T1000 (cell line): ENCODE data around the gene VTCN1.
"Not testable (repeated sequence)": the region's sequence is repeated elsewhere in the genome, so short reads cannot be mapped to it uniquely, and the experiment has no call there.

Experiments used
- DNase-seq: peaks from one replicate; lab custom pipeline; 2025; ENCODE audit warnings: mixed read lengths; lab: John Stamatoyannopoulos, UW

Gene VTCN1

DNA sequence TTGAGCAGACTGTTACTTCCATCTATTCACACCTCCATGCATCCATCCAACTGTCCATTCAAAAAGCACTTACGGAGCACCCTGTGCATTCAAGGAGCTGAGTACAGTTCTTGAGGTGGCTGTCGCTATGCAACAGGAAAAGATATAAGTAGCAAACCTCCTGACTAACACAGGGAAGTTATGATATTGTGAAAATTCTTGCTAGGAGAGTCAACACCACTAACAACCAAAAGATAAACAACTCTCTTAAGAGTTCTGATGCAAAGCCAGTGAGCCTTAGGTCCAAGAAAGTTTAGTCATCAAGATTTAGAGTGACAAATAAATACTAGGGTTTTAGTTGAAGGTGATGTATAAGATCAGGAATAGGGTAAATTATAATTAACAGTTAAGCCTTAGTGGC, 44.7 kb downstream of the VTCN1 start:
- DNase-seq, result no peak

DNA sequence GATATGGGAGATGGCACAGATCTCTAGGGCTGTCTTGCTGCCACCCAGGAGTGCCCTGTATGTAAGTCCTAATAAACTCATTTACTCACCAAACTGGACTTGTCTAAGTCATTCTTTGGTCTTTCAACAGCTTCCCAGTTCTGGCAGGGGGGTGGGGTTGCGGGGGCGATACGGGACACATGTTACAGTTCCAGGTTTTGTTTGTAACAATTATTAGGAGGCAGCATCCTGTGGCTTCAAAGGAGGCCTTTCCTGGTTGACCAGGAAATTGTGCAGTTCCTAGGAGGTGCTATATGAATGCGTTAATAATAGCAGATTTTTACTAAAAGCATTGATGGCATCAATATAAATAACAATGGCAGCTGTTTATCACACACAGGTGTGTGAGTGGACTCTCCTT, 46.5 kb downstream of the VTCN1 start:
- no peak for DNase-seq

GRCh38 chr1:117162816-117163215, 47.9 kb downstream of the VTCN1 start:
- no peak for DNase-seq

GRCh38 chr1:117161887-117162286, 48.8 kb downstream of the VTCN1 start:
- no peak for DNase-seq

- DNase-seq, result not testable (repeated sequence)
Observed at GRCh38 chr1:117151305-117151704, 59.4 kb downstream of the VTCN1 start.

GRCh38 chr1:117150316-117150715, 60.4 kb downstream of the VTCN1 start:
- DNase-seq, result no peak

DNA sequence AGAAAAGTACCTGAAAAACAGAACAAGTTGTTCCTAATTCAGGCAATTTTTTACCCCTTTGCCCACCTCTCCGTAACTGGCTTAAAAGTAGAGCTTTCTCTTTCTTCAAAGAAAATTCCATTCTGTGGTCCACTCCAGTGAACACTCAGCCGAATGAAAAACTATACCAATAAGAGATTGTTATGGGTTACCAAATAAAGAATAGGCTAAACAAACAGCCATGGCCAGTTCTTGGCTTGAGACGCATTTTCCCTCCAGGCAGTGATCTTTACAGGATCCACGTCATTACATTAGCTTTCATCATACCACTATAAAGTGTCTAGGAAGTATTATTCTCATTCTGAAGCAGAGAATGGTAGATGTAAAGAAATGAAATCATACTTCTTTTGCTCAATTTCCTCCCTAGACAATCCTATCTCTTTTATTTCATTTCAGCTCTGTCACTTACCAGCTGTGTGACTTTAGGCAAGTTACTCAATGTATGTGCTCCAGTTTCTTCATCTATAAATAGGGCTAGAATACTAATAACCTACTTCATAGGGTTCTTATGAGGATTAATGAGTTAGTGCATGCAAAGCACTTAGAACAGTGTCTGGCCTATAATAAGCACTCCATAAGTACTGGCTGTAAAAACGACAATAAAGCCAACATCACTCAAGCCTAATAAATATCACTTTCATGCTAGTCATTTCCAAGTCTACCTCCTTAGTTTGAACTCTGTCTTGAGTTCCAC, 62.7 kb downstream of the VTCN1 start:
- peak; percentile 64 for DNase-seq

- peak; percentile 64 for DNase-seq
Observed at GRCh38 chr1:117147341-117147831, 63.3 kb downstream of the VTCN1 start.

DNA sequence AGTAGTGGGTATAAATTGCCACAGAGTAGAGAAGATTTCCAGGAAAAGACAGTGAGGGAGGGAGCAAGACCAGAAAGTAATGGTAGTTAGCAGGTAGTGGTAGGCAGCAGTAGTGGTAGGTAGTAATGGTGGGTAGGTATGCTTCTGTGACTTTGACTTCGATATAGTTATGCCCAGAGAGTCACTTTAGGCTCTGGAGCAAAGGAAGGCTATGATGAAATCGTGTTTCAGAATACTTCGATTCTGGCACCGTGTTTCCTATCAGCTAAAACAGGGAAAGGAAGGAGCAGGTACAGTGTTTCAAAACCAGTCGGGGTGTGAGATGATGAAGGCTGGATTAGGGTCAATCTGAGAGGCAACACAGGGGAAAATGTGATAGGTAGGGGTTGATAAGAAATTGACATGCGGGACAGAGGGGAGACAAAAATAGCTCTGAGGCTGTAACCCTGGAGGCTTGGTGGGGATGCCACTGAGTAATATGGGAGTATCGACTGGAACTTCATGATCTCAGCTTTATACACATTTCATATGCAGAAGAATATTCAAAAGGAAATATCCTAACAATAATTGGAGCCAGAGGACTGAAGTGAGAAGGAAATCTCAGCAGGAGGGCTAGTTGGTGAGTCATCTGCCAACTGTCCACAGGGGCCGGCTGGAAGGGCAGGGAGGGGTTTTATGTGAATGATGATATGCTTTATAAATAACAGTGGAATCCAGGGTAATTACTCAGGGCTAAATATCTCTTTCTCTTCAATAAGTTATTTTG, 64.0 kb downstream of the VTCN1 start:
- peak; percentile 86 for DNase-seq

GRCh38 chr1:117146072-117146471, 64.7 kb downstream of the VTCN1 start:
- no peak for DNase-seq

- DNase-seq, result no peak
Observed at GRCh38 chr1:117143871-117144270, 66.9 kb downstream of the VTCN1 start.

- DNase-seq, result no peak
Observed at GRCh38 chr1:117143172-117143571, 67.6 kb downstream of the VTCN1 start.

DNA sequence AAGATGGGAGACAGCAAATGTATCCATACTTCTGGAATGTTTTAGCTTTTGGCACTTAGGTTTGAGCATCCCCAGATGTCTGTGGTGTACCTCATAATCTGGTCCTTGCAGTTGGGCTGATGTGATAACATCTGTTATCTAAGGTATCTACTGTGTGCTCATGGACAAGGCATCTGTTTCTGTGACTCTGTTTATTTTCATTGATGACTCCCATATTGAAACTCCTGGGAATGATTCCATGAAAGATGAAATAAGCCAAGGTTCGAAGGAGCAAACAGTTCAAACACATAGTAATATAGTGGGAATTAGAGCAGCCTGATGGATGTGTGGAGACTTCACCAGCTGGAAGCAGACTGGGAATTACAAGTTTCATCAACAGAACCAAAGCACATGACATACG, 68.5 kb downstream of the VTCN1 start:
- DNase-seq, result no peak

DNA sequence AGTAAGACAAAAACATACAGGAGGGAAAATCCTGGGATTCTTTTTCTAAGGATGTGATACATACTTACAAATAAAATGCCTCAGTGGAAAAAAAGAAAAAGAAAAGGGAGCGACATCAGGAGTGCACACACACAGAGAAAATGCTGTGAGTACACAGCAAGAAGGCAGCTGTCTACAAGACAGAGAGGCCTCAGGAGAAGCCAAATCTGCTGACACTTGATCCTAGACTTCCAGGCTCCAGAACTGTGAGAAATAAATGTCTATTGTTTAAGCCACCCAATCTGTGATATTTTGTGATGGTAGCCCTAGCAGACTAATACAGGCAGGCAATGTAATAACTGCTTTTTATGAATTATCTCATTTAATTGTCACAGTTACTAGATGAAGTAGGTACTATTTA, 72.2 kb downstream of the VTCN1 start:
- no peak for DNase-seq

DNA sequence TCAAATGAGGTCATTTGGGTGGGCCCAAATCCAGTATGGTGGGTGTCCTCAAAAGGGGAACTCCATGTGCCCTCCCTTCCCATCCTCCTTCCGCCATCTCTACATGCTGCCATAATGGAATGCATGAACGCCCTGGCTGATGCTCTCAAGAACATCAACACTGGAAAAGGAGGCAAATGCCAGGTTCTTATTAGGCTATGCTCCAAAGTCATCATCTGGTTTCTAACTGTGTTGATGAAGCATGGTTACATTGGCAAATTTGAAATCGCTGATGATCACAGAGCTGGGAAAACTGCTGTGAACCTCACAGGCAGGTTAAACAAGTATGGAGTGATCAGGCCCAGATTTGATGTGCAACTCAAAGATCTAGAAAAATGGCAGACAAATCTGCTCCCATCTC, 72.6 kb downstream of the VTCN1 start:
- no peak for DNase-seq

DNA sequence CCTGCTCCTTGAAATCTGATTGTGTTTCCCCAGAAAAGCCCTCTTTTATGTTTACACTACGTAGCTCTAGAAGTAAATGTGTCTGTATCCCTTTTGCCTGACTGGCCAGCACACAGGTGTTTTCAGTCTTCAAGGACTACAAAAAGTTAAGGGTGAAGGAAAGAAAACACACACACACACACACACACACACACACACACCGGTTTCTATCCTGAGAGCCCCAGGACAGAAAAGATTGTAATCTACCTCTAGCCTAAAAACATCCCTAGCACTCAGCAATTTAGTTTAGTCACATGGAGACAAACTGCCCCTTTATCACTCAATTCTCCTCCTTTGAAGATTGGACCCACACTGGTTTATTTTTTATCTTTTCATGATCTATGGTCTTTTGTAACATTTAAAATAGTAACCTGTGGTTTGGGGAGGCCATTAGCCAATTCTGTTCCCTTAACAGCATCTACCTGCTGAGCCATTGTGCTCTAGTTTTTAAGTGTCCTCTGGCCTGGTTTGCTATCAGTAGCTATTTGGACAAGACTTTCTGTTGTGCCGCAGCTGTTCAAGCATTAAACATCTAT, 73.4 kb downstream of the VTCN1 start:
- DNase-seq, result no peak

GRCh38 chr1:117136749-117137148, 74.0 kb downstream of the VTCN1 start:
- DNase-seq, result no peak

DNA sequence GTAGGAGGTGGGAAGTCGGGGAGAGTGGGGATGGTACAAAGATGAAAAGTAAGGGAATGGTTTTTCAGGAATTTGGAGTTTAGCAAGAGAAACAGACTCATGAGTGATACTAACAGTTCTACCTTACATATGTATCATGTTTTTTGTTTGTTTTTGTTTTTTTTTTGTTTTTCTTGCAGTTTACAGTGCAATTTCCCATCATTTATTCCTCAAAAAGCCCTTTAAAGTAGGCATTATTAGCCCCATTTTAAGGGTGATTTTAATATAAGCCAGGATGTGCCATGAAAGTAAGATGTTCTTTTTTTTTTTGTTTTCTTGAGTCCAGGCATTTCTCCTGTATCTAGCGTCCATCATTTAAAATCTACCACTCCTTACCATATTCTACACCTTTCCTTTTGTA, 75.4 kb downstream of the VTCN1 start:
- DNase-seq, result no peak

GRCh38 chr1:117130526-117130925, 80.2 kb downstream of the VTCN1 start:
- DNase-seq, result no peak

GRCh38 chr1:117128323-117129079, 82.2 kb downstream of the VTCN1 start:
- no peak for DNase-seq

GRCh38 chr1:117127795-117128194, 82.9 kb downstream of the VTCN1 start:
- DNase-seq, result no peak

DNA sequence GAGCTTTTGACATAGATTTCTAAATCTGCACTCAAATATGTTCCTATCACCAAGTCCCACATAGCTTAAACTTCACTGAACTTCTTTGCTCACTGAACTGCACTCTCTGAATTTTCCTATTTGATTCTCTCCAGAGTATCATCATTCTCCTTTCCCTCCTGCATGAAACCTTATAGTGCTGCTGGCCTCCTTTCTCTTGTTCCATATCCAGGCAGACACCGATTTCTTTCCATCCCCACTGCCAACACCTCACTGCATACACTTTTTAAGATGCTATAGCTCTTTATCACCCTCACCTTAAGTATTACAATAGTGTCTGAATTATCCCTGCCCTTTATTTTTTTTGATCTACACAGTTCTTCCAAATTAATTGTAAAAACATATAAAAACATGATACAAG, 86.1 kb downstream of the VTCN1 start:
- DNase-seq, result no peak
